ENCODE results near the gene MIOX. TPM values are rescaled to one million over a fixed set of nuclear protein-coding genes. Genes with fewer than 3 reads are reported as not detected.

The MIOX gene
- total and polyA plus RNA-seq, 2 of the 13 experiments (the other 11 are each of a cell fraction or from before 2014, with no cell fraction given) = 1.5 to 2.9 TPM

- TF ChIP-seq ZHX1 (CRISPR knock-in tag; IDR thresholded peaks at IDR 0.05; ENCODE audit: low read depth) (peak; percentile 24), HOXA7 (CRISPR knock-in tag; IDR thresholded peaks at IDR 0.05) (no peak), RXRA (CRISPR knock-in tag; IDR thresholded peaks at IDR 0.05) (peak; percentile 75), NFE2L1 (CRISPR knock-in tag; IDR thresholded peaks at IDR 0.05; ENCODE audit: borderline replicate concordance) (no peak), SP4 (CRISPR knock-in tag; IDR thresholded peaks at IDR 0.05) (0 out of 2 replicates have a peak, but pooled peaks have one; percentile 21), PREB (CRISPR knock-in tag; IDR thresholded peaks at IDR 0.05) (peak; percentile 83; the same call in 1 of the 2 replicates), ZNF225 (CRISPR knock-in tag; IDR thresholded peaks at IDR 0.05) (peak; percentile 67; the same call in 1 of the 2 replicates), ZNF230 (CRISPR knock-in tag; IDR thresholded peaks at IDR 0.05) (no peak), THRA (CRISPR knock-in tag; IDR thresholded peaks at IDR 0.05; ENCODE audit: borderline replicate concordance) (0 out of 2 replicates have a peak, but pooled peaks have one; percentile 47), ZNF772 (CRISPR knock-in tag; IDR thresholded peaks at IDR 0.05) (no peak), RBM39 (IDR thresholded peaks at IDR 0.05; ENCODE audit: low read depth, low read length, poor library complexity, severe bottlenecking) (no peak), ZBTB8A (CRISPR knock-in tag; IDR thresholded peaks at IDR 0.05; ENCODE audit: borderline replicate concordance, low read depth) (no peak), ZNF609 (CRISPR knock-in tag; IDR thresholded peaks at IDR 0.05; ENCODE audit: borderline replicate concordance) (no peak; the same call in 1 of the 2 replicates), ZNF337 (CRISPR knock-in tag; IDR thresholded peaks at IDR 0.05; ENCODE audit: borderline replicate concordance, low read depth) (no peak), ZNF451 (CRISPR knock-in tag; IDR thresholded peaks at IDR 0.05) (0 out of 2 replicates have a peak, but pooled peaks have one; percentile 53), HINFP (CRISPR knock-in tag; IDR thresholded peaks at IDR 0.05; ENCODE audit: low read depth) (peak; percentile 97)
Measured at GRCh38 chr22:50529897-50530579, 43.4 kb downstream of the MIOX start, which contains the start of gene TYMP (continued).
